ENCODE data around the gene UROS.

The UROS gene

DNA sequence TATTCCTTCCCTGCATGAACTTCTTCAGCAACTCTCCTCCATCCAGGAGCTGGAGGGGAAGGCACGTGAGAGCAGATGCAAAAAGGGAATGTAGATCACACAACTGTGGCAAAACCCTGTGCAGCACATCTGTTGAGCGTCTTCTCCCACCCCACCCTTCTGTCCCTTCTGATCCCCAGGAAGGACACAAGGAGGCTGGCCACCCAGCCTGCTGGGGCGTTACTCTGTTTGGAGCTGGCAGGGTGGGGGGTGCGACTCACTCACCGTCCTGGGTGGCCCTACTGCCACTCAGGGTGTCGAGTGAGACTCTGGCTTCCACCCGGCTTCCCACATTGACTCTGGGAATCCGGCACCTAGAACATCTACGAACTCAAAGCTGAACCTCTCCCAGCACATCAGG is 37.3 kb downstream of the UROS start:
- DNase-seq: no peak

DNA sequence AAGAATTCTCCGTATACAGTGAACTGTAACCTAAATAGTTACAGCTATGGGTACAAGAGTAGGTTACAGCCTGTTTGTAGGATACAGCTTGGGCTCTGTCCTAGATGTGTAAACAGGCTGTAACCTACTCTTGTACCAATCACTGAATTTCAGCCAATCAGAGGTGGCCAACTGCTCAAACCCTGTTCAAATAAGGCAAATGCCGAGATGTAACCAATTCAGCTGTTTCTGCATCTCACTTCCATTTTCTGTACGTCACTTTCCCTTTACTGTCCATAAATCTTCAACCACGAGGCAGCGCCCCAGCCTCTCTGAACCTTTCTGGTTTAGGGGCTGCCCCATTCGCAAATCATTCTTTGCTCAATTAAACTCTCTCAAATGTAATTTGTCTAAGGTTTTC is 39.1 kb downstream of the UROS start:
- no peak for DNase-seq

DNA sequence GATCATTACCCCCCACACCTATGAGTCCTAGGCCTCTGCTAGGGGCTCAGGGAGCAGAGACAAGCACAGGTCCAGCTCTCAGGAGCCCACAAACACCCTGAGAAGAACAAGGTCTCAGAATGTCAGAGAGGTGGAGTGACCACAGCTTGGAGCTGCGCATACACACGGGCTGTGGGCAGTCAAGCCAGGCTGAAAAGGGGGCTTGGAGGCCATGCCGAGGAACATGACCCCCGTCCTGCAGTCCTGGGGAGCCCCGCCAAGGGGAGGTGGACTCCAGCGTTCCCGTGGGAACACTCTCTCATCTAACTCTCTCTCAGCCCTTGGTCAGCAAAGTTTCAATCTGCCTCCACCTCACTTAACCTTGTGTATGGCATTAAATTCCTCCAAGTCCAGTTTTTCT is 39.6 kb downstream of the UROS start:
- DNase-seq: no peak

DNA sequence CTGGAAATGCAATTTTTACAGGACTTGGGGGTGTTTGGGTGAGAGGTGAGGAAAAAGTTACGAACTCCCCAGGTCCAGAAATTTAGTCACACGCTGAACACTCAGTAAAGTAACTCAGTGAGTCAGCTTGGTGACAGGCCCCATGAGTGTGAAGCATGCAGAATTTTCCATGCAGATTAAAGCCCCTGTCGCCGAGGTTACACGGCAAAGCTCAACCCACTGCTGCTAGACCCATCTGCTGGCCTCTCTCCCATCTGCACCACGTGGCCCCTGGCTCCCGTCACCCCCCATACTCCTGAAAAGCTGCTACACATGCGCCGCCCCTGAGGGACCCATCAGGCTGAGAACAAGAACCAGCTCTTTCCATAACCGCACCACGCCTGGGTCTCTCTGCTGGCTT is 40.4 kb downstream of the UROS start:
- no peak for DNase-seq

DNA sequence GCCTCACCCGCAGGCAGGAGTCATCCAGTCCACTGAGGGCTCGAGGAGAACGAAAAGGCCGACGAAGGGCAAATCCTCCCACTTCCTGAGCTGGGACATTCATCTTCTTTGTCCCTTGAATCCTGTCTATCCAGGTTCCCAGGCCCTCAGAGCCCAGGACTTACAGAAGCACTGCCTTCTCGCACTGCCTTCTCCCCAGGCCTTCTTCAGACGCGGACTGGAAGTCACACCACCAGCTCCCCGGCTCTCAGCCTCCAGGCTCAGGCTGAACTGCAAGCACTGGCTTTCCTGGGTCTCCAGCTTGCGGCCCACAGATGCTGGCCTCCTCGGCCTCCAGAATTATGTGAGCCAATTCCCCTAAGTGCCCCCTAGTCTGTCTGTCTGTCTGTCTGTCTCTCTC is 41.0 kb downstream of the UROS start:
- no peak for DNase-seq

DNA sequence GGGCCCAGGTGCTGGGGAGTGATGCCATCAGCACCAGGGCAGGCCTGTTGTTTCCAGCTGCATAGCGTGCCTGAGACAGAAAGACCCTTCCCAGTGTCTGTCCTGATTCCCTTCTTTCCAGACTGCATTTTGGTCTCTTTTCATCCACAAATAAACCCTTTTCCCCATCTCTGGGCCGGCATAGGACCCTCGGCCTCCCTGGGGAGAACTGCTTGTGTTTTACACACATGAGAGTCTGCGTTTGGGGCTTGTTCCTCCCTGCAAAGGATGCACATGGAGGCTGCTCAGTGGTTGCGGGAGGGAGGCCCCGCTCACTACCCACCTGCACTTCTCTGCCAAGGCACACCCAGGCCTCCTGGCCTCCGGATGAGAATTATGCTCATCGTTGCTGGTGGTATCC is 41.7 kb downstream of the UROS start:
- no peak for DNase-seq

DNA sequence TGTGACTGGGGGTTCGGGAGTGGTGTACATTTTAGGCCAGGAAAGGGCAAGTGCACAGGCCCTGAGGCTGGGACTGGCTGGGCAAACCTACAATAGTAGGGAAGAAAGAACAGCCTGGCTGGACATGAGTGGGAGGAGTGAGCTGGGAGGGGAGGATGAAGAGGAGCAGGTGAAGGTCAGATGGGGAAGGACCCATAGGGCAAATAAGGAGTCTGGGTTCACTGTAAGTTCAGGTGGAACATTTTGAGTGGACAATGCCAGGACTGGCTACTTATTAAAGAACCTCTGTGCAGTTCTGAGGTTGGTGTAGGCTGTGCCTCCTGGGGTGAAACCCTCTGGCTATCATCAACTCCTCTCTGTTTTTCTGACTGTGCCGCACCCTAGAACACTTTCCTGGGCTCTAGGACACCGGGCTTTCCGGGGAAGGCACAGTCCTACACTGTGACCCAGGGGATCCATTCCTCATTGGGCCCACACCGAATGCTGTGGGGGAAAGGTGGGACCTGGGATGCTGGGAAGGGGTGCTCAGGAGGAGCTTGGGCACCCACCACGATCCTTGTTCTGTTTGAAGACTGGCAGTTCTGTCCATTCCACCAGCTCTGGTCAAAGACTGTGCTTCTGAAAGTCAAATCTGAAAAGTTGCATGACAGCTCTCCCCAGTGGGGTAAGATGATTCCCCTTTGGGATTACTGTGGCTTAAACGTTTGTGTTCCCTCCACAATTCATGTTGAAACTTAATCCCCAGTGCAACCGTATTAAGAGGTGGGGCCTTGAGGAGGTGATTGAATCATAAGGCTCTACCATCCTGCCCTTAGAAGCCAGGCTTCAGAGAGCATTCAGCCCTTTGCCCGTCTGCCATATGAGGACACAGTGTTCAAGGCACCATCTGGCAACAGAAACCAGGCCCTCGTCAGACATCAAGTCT is 43.4 kb downstream of the UROS start:
- DNase-seq: no peak

DNA sequence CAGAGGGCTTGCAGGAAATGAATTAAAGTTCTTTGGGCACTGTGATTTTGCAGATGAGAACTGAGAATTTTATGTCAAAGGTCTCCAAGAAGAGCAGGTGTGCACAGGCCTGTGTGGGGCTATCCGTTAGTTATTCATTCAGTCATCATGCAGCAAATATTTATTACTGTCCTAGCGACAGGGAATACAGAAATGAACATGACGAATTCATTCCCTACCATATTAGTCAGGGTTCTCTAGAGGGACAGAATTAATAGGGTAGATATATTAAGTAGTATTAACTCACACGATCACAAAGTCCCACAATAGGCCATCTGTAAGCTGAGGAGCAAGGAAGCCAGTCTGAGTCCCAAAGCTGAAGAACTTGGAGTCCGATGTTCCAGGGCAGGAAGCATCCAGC is 44.5 kb downstream of the UROS start:
- DNase-seq: no peak

DNA sequence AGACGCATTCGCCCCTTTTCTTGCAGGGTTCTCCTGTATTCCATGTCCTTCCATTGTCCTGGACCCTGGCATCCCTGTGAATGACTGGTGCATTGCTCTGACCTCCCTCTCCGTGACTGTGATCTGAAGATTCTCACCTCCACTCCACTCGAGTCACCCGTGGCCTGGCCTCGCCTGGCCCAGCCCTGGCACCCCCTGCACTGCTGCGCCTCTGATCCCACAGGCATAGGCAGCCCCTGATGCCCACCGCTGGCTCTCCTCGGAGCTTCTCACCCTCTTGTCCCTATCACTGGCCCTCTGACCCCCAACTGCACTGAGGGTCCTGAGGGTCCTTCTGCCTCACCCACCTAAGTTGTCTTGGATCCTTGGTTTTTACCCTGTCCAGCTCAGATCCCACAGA is 45.3 kb downstream of the UROS start:
- DNase-seq: no peak

DNA sequence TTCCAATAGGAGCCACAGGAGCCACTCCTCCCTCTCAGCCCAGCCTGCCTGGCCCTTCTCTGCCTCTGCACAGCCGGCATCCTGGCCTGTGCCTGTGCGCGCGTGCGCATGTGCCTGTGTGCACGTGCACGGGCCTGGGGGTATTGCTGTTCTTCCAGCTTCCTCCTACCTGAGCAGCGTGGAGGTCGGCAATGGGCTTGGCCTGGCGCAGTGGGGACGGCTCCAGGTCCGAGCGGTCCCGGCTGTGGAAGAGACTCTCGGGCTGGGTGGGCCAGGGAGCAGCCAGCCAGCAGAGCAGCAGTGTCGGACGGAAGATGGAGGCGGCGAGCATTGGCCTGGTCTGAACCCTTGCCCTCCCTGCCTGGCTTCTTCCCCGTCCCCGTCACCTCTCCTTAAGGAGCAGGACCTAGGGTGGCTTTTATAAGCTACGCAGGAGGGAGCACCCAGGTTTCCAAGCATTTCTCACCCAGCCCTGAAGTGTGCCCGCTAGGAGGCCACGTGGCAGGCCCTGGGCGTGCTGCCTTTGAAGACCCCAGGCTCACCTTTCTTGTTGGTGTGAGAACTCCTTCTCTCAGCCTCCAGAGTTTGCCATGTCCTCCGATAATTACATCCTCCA is 47.5 kb downstream of the UROS start, which contains the start of gene MMP21:
TSS of gene MMP21 (minus strand) at position 331 of the 616 bp plus-strand sequence. CDS start at position 331, 0 bp downstream.
- DNase-seq: no peak

DNA sequence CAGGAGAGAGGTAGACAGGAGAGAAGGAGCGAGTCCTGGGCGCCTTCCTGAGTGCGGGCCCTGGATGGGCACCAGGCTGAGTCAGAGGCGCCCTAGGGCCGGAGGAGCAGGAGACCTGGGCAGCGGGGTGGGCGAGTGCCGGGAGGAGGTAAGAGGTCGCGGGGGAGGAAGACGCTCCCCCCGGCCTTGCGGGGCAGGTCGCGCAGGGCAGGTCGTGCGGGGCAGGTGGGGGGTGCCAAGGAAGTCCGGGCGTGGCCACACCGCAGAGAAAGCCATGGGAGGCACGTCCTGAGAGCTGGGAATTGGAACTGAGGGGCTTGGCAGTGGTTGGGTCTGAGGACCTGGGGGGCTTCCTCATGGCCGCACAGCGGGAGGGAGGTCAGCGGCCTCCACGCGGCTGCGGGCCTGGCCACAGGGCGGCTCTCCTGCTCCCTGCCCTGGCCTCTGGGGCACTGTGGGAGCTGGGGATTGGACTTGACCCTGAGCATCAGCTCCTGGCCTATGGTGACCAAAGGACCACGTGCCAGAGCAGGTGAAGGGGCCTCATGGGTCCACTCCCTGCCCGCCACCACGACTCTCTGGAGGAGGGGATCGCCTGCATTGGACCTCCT is 48.4 kb downstream of the UROS start:
- no peak for DNase-seq

DNA sequence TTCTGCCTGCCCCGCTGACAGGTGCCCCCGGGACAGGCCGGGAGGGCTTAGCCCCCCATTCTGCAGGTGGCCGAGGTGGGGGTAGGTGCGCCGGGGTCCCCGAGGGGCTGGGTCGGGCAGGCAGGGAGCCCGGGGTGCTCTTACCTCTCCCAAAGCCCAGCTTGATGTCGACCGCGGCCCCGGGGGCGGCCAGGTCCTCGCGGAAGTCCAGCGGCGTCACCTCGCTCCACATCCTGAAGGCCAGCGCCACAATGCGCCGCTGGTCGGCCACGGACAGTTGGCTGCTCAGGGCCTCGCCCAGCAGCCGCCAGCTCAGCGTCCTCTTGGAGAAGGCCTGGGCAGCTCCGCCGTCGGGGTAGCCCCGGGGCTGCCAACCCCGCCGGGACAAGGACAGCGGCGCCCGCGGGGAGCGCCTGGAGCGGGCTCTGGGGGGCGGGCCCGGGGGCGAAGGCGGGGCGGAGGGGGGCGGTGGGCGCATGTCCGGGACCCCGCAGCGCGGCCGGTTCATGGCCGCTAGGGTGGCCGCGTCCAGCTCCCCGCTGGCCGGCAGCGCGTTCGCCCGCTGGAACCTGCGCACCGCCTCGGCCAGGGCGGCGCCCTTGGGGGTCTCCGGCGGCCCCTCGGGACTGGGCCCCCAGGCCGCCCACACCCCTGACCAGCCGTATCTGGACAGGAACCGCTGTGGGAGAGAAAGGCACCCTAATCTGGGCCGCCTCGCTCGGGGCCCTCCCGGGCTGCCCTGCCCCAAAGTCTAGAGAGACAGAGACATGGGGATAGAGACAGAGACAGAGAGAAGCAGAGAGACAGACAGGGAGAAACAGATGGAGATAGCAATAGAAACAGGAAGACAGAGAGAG is 49.1 kb downstream of the UROS start:
- DNase-seq: no peak

DNA sequence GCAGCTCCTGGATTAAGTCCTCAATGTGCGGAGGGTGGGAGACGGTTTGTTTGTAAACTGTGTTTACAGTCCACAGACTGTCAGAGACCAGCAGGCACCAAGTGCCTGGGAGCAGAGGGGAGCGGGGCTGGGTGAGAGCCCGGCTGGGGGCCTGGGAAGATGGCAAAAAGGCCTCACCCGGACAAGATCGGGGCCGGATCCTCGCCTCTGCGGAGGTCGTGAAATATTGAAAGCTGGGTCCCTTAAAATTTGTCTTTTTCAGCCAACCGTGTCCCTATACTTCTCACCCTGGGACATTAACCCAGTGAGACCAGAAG is 50.2 kb downstream of the UROS start:
- no peak for DNase-seq

DNA sequence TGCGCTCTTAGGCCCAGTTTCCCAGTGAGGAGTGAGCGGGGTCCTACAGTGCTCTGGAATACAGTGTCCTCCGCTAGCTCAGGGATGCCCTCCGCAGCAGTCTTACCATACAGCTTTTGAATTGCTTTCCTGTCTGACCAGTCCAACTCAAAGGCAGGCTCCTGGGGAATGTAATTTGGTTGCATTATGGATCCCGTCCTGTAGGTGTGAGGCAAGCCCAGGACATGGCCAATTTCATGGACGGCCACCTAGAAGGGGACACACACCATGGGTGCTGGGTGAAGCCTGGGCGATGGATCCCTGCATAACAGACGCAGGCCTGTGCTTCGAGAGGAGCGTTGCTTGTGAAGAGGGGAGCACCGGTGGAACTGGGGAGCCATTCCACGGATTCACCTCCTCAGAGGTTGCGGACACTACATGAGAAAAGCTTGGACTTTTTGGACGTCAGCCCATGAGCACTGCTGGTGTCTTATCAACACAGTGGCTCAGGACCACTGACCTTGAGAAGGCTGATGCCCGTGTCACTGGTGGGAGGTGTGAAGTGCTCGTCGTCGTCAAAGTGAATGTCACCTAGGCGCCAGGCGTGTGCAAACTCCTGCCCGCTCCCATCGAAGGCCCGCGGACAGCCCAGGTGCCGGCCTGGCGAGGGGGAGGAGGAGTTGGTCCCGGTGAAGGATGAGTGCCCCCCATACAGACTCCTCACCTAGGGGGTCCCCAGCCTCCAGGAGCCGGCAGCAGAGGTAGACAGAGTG is 50.8 kb downstream of the UROS start:
- DNase-seq: no peak

DNA sequence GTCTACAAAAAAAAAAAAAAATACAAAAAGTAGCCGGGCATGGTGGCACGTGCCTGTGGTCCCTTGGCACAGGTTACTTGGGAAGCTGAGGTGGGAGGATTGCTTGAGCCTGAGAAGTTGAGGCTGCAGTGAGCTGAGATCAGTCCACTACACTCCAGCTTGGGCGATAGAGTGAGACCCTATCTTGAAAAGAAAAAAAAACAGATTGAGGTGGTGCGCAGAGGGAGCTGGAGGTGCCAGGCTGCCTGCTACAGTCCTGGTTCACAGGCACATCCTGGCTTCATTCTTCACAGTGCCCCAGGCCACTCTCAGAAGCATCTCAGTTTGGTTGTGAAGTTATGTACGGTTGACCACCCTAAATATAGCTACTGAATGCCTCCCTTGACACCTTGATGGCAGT is 52.2 kb downstream of the UROS start:
- no peak for DNase-seq

DNA sequence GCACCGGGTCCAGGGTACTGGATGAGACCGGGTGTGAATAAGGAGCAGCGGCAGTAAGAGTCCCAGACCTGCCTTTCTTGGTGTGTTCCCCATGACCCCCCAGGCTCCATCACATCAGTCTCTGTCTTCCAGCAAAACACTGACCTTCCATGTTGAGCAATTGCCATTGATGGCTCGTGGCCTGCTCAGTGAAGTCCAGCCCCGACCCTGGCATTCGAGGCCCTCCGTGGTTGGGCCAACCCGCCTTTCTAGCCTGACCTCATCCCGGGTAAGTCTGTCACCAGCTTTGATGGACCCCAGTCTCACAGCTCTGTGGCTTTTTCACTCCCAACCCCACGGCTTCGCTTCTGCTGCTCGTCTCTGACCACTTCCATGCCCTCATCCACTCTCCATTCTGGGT is 53.9 kb downstream of the UROS start:
- no peak for DNase-seq

DNA sequence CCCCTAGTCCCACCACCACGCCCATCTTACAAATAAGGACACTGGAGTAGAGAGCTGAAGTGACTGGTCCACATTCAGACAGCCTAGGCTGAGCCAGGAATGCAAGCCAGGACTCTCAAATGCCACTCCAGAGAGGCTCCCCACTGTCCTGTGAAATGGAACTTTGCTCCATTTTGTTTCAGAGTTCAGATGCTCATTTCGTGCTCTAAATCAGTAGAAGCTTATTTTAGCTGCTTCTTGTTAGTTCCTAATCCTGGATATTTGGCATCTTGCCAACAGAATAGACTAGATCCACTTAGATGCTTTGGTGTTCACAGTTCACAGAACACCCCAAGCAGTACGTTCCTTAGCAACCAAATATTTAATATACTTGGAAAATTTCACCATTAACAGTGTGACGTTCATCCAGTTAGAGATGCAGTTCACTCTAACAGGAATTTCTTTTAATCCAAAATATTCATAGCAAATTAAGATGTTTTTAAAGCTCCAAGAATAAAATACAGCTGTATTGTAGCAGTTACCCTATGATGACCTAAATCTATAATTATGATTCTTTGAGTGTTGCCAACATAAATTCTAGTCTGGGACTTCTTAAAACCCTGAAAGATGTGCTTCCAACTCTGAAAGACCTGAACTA is 54.7 kb downstream of the UROS start:
- no peak for DNase-seq

DNA sequence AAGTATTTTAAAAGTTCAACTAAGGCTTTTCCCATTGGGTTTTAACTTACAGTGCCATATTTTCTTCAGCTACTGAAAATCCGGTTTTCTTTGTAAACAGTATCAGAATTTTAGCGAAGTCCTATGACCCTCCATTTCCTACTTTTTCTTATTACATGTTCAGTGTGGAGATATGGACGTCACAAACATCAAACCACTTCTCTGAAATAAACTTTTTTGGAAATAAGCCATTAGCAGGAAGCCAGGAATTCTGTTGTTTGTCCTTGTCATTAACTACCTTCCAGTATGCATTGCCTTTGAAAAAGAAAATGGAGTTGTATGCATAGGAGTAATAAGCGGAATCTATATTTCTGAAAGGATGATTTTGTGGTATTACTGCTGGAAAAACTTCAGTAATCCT is 56.5 kb downstream of the UROS start:
- no peak for DNase-seq

DNA sequence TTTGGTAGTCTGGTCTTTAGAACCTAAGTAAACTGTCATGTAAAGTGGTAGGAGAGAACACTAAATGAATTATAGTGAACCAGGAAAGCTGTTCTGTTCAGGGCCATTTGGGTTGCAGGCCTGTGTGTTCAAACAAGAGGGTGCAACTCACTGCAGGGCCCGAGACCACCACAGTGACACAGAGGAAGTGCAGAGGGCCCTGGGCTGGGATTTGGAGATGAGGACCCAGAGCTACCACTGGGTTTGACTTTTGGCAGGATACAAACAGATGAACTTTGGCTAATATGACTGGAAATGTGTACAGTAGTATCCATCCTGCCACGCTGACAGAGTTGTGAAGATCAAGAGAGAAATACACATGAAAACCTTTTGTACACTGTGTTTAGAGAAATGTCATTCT is 57.2 kb downstream of the UROS start:
- DNase-seq: no peak

DNA sequence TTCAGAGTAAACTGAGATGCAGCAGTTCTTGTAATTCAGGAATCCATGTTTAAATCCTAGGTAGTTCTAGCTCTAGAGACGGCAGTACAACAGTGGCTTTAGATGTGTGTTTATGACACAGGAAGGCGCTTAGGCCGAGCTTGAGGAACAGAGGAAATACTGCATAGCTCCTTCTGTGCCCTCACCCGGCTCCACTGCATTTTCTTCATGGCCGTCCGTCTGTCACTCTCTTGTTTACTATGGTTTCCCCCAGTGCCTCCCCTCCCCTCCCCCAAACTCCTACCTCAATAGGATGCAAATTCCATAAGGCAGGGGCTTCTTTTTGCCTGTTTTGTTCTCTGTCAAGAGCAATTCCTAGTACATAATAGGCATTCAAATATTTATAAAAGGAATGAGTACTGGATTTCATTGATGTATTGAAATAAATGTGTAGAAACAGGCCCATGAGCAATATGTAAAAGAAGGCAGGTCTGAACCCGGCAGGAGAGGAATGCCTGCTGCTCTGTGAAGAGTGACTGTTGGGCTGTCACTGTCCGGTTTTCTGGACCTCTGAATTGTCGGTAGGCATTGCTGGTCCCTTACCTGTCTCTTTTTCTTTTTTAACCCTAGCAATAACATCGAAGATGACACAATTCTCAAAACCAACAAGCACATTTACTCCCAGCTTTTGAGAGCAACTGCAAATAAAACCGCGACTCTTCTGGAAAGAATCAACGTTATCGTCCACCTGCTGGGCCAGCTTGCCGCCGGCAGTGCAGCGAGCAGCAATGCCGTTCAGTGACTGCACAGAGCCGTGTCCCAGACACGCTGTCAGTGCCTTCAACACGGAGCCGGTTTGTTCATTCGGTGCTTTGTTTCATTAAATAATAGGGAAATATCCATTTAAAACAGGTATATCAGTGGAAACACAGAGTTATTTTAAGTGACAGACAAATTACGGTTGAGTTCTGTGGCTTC is 60.1 kb downstream of the UROS start:
- DNase-seq: no peak

DNA sequence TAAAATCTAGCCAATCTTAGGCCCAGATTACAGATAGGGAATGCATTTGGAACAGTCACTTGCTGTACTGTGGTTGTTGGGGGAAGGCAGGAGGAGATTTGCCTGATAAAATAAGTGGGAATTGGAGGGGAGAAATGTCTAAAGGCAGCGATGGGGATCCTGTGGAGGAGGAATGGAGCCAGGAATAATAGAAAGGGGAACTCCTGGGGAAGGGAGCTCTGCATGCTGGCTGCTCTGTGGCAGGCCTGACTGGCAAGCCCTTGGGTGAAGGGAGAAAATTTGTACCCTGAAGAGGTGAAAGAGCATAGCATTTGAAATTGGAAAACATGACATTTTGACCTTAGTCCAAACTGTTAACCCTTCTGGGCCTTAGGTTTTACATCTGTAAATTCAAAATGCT is 61.1 kb downstream of the UROS start:
- no peak for DNase-seq

Measured in stimulated activated CD4-positive, alpha-beta T cell treated with anti-CD3 and anti-CD28 coated beads, Interleukin-2, amount 100 ng/mL, for 24 hours (primary cell).